ENCODE results near the gene FGF4.

Gene FGF4

DNA sequence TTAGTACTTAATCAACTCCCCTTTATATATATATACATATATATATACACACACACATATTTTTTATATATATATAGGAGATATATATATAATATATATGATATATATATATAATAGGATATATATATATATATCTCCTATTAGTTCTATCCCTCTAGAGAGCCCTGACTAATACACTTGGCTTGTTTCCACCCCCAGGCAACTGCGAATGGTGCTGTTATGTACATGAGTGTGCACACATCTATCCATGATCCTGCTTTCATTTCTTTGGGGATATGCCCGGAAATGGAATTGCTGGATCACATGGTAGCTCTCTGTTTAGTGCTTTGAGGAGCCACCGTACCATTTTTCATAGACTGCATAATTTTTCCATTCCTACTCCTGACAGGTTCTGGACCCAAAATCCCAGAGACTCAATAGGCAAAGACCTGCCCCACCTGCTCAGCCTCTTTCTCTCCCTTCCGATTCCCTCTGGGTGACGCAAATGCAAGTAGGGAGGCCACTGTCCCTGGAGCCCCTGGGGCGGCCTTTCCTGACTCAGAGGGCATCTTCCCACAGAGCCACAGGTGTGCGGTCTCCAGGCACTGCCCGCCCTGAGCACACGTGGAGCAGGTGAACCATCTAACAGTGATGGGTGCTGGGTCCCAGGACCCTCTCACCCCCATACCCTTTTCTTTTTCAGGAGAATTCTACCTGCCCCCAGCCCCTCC, 32.1 kb upstream of the FGF4 start:
- DNase-seq (ENCODE audit: low spot score): no peak

DNA sequence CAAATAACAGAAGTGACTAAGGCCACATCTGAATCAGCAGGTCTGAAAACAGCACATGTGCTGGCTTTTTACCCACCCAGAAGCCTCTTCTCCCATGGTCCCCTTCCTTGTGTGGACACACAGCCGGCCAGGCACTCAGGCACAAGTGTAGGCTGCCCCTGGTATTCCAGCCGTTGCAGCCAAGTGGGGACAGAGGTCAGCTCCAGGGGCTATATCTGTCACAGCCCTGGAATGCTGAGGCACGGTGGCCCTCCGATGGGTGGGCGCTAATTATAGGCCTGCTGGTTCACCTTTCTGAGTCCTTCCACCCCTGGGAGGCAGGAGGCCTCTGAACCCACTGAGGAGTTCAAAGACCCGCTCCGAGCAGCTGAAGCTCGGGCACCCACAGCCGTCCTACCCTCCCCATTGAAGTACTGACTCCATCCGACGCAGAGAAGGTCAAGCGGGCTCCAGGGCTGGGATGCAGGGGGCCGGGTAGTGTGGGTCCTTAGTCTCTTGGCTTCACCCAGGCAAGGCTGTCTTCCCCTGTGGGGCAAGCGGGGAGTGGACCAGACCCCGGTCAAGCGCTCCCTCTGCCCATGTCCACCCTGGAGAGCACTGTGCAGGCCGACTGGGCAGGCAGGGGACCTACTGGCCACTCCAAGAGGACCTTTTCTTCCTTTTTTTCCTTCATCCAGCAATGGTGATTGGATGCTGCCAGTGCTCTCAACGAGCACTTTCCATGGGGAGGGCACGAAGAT, 29.8 kb upstream of the FGF4 start:
- no peak for DNase-seq (ENCODE audit: low spot score)

DNA sequence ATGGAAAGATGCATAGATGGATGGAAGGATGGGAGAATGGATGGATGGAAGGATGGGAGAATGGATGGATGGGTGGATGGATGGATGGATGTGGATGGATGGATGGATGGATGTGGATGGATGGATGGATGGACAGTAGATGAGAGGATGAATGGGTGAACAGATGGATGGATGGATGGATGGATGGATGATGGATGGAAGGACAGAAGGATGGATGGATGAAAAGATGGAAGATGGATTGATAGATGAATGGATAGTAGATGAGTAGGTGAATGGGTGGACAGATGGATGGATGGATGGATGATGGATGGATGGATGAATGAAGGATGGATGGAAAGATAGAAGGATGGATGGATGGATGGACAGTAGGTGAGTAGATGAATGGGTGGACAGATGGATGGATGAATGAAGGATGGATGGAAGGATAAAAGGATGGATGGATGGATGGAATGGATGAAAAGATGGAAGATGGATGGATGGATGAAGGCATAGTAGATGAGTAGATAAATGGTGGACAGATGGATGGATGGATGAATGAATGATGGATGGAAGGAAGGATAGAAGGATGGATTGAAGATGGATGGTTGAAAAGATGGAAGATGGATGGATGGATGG, 28.6 kb upstream of the FGF4 start:
- DNase-seq (ENCODE audit: low spot score): no peak

- DNase-seq (ENCODE audit: low spot score): no peak
Measured at GRCh38 chr11:69803022-69803421, 27.9 kb upstream of the FGF4 start.

DNA sequence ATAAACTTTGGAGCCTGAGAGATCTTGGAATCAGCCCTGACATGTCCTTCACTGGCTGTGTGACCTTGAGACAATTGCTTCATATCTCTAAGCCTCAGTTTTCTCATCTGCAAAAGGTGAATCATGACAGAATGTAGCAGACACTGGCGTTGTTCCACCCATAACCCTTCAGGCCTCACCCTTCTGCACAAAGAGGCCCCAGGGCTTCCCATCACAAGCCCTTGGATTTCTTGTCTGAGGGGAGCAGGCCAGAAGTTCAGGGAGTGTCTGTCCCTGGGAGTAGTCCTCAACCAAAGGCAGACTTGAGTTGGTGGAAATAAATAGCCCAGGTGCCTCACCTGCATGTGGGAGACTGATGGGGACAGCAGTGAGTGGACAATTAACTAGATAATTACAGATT, 27.4 kb upstream of the FGF4 start:
- no peak for DNase-seq (ENCODE audit: low spot score)

- DNase-seq (ENCODE audit: low spot score): no peak
Measured at GRCh38 chr11:69801513-69802335, 26.6 kb upstream of the FGF4 start.

DNA sequence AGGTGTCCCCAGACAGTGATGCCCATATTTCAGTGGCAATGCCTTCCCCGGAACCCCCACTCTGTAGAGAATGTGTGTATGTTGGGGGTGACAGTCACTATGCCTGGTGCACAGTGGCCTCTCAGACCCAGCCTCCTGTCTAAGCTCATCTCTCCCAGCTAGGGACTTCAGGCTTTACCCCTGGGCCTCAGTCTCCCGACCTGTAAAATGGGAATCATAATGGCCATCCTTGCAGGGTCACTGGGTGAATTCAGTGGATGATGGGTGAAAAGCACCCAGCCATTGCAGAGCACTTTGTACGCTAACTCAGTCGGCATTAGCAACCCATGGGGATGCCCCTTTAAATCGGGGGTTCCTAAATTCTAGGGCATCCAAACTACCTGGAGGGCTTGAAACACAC, 25.1 kb upstream of the FGF4 start:
- DNase-seq (ENCODE audit: low spot score): no peak

GRCh38 chr11:69799582-69799981, 24.4 kb upstream of the FGF4 start:
- DNase-seq (ENCODE audit: low spot score): peak; percentile 66

GRCh38 chr11:69799097-69799496, 24.0 kb upstream of the FGF4 start:
- DNase-seq (ENCODE audit: low spot score): no peak

GRCh38 chr11:69797737-69798528, 22.8 kb upstream of the FGF4 start:
- DNase-seq (ENCODE audit: low spot score): no peak

DNA sequence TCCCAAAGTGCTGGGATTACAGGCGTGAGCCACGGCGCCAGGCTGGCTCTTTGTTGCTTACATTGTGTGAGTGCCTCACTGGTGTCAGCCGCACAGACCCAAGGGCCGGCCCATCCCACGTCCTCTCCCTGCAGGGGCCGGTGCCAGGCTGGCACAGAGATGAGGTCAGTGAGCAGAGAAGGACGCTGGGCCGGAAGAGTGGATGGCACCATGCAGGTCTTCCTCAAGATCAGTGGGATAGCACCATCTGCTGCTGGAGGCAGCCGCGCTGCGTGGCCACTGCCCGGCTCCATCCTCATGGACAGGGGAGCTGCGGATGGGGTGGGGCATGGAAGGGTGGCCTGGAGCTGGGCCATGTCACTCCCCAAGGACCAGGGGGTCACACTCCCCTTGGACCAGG, 22.0 kb upstream of the FGF4 start:
- DNase-seq (ENCODE audit: low spot score): no peak

GRCh38 chr11:69796063-69796462, 20.9 kb upstream of the FGF4 start:
- no peak for DNase-seq (ENCODE audit: low spot score)

DNA sequence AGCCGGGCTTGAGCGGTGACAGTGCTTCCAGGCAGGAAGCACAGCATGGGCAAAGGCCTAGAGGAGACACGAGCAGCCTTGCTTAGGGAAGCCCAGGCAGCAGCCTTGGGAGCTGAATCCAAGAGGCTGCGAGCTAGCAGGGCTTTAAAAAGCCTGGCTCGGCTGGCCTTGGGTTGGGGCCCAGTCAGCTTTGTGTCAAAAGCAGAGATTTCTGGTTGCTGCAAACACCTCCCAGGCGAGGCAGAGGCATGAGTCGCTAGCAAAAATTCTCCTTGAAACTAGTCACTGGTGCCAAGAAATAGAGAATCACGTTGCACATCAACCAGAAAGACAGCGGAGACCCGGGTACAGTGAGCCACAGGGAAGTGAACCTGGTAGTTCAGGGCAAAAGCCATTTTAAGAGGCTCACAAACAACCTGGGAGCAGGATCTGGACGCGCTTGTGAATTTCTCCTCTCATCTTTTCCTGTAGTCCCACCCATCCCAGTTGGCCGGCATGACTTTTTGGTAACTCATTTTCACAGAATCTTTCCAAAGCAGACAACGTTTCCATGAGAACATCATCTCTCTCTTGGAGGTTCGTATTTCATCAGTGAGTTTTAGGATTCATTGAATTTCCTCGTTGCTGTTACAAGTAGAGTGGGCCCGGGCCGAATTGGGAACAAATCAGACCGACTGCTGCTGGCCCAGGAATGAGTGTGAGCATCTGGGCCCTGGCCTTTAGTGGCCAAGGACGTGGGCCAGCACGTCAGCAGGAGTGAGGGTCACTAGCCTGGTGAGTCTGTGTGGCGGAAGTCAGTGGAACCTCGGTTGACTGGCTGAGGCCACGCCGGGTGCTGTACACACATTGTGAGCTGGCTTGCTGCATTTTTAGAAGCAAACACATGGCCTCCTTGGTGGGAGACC, 16.4 kb upstream of the FGF4 start:
- DNase-seq (ENCODE audit: low spot score): peak; percentile 49

GRCh38 chr11:69788956-69789355, 13.8 kb upstream of the FGF4 start:
- no peak for DNase-seq (ENCODE audit: low spot score)

GRCh38 chr11:69787906-69788305, 12.8 kb upstream of the FGF4 start:
- DNase-seq (ENCODE audit: low spot score): no peak

DNA sequence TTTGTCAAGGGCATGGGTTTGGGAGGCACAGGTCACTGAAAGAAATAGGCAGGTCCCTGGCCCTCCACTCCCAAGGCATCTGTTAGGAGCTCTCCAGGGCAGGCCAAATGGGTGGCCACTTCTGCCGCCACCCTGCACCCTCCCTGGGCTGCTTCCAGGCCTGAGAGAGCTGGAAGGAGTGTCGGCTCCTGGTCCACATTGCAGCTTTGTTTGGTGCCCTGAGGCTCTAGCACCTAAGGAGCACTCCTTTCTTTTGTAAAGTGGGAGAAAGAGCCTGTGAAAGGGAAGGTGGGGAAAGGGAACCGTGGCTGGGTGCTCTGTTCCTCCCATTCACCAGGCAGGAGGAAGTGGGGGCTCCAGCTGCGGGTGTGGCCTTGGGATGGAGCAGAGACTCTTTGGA, 12.3 kb upstream of the FGF4 start:
- DNase-seq (ENCODE audit: low spot score): no peak

DNA sequence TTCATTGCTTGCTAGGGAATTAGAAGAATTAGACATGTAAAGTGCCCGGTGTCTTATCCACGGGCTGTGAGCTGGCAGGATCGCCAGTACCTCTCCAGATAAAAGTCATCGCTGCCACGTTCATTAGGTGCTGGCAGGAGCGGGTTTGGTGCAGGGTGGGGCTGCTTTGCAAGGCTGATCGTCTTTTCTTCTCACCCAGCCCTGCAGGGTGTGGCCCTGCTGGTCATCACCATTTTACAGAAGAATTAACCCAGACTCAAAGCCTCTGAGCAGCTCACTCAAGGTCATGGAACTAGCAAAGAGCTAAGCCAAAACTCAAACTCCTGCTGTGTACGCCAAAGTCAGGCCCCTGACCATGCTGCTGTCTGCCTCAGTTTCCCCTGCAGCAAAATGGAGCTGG, 6.1 kb upstream of the FGF4 start:
- DNase-seq (ENCODE audit: low spot score): no peak

DNA sequence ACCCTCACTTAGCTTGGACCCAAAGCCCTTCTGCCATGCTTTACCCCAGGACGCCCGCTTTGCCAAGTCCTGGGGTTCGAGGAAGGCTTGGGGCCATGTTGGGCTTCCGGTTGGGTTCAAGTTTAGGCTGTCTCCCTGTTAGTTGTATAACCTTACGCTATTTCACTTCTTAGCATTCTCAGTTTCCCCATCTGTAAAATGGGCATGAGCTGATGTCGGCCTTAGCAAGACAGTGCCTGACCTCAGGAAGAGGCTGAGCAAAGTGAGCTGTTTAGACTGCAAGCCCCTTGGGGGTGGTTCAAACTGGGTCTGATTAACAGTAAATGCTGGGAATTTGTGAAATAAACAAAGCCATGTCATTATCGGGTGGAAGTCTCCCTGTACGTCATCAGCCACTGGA, 3.2 kb upstream of the FGF4 start:
- DNase-seq (ENCODE audit: low spot score): no peak

DNA sequence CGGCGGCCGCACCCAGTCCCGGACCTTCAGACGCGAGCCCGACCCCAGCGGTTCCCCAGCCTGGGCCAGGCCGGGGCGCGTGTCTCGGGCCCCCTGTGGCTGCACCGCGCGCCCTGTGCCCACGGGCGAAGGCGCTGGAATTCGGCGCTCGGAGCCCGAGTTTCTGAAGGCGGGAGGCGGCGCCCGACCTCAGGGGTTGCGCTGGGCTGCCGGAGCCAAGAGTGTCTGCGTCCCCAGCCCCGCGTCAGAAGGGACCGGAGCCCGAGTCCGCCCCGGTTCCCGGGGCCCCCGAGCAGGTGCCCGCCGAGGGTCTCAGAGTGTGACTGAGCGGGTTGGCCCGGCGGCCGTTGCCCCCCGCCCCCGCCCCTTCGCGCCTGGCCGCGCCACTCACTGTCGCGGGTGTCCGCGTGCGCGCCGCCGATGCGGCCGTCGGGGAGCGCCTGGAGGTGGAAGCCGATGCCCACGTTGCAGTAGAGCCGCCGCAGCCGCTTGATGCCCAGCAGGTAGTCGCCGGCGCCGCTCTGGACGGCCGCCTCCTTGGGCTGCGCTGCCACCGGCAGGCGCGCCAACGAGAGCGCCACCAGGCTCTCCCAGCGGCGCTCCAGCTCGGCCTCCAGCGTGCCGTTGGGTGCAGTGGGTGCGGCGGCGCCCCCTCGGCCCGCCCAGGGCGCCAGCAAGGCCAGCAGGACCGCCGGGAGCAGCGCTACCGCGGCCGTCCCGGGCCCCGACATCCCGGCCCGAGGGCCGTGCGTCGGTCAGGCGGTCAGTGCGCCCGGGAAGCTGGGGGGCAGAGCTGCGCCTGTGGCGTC, 583 bp downstream of the FGF4 start:
- no peak for DNase-seq (ENCODE audit: low spot score)
